ENCODE data around the gene KDM5A. TPM values are rescaled to one million over a fixed set of nuclear protein-coding genes. Genes with fewer than 3 reads are reported as not detected.

KDM5A gene
- total and polyA plus RNA-seq, 2 donors (not counting 1 experiment from before 2014, with no cell fraction given) = 24.4 to 54.5 TPM

GRCh38 chr12:234891-235415, 154.2 kb downstream of the KDM5A start:
- Histone ChIP-seq H3K27ac (ENCODE audit: insufficient read depth, low read length) (no peak overlapping the region), H3K36me3 (ENCODE audit: control insufficient read depth, insufficient read depth, low read length) (no peaks in the 10 kb centered on the region), H3K4me2 (ENCODE audit: extremely low read depth, insufficient read depth, low read length) (no peak overlapping the region), H3K9ac (ENCODE audit: insufficient read depth, low read length) (no peak overlapping the region), H4K20me1 (ENCODE audit: control insufficient read depth, extremely low read depth, insufficient read depth, low read length) (no peaks in the 10 kb centered on the region), H3K4me3 (replicated peaks in 1 of 4; ENCODE audit: control extremely low read depth in 1 of 4, insufficient read depth in 1 of 4, low read depth in 3 of 4, low read length in 4 of 4) (no peak overlapping the region), H2AFZ (ENCODE audit: low read length) (no peak overlapping the region), H3K27me3 (ENCODE audit: control insufficient read depth, insufficient read depth, low read length) (peaks cover 11% of the 10 kb centered on the region), H3K9me3 (ENCODE audit: control insufficient read depth, insufficient read depth, low read depth, low read length) (no peaks in the 10 kb centered on the region), H3K79me2 (ENCODE audit: control insufficient read depth, insufficient read depth, low read length) (no peaks in the 10 kb centered on the region), H3K4me1 (ENCODE audit: control insufficient read depth, extremely low read depth, insufficient read depth, low read length) (no peaks in the 10 kb centered on the region)
- no peak for DNase-seq (ENCODE audit: low read depth in 2 of 2)
- TF ChIP-seq CTCF (conservative IDR thresholded peaks at IDR 0.05 in 1 of 2, IDR thresholded peaks at IDR 0.05 in 1 of 2; ENCODE audit: low read depth in 1 of 2, low read length in 2 of 2) (no peak), EZH2 (IDR thresholded peaks at IDR 0.05; ENCODE audit: low read length, missing control alignments) (no peak)

GRCh38 chr12:234019-234418, 155.1 kb downstream of the KDM5A start:
- no peak overlapping the region for H3K9ac ChIP-seq (ENCODE audit: insufficient read depth, low read length)
- no peak for DNase-seq (ENCODE audit: low read depth in 2 of 2)

GRCh38 chr12:233615-233968, 155.5 kb downstream of the KDM5A start:
- Histone ChIP-seq H3K4me1 (ENCODE audit: control insufficient read depth, extremely low read depth, insufficient read depth, low read length) (no peaks in the 10 kb centered on the region), H3K27me3 (ENCODE audit: control insufficient read depth, insufficient read depth, low read length) (peaks cover 13% of the 10 kb centered on the region), H3K9ac (ENCODE audit: insufficient read depth, low read length) (no peak overlapping the region), H3K27ac (ENCODE audit: insufficient read depth, low read length) (no peak overlapping the region), H4K20me1 (ENCODE audit: control insufficient read depth, extremely low read depth, insufficient read depth, low read length) (no peaks in the 10 kb centered on the region), H3K9me3 (ENCODE audit: control insufficient read depth, insufficient read depth, low read depth, low read length) (no peaks in the 10 kb centered on the region), H3K4me3 (replicated peaks in 1 of 4; ENCODE audit: control extremely low read depth in 1 of 4, insufficient read depth in 1 of 4, low read depth in 3 of 4, low read length in 4 of 4) (no peak overlapping the region), H3K36me3 (ENCODE audit: control insufficient read depth, insufficient read depth, low read length) (no peaks in the 10 kb centered on the region), H3K79me2 (ENCODE audit: control insufficient read depth, insufficient read depth, low read length) (no peaks in the 10 kb centered on the region), H3K4me2 (ENCODE audit: extremely low read depth, insufficient read depth, low read length) (no peak overlapping the region), H2AFZ (ENCODE audit: low read length) (no peak overlapping the region)
- TF ChIP-seq CTCF (conservative IDR thresholded peaks at IDR 0.05 in 1 of 2, IDR thresholded peaks at IDR 0.05 in 1 of 2; ENCODE audit: low read depth in 1 of 2, low read length in 2 of 2) = no peak
- no peak for TF ChIP-seq EZH2 (IDR thresholded peaks at IDR 0.05; ENCODE audit: low read length, missing control alignments)
- DNase-seq (ENCODE audit: low read depth in 2 of 2) = no peak

More at GRCh38 chr12:234019-234418, 155.1 kb downstream of the KDM5A start:
- Histone ChIP-seq H2AFZ (ENCODE audit: low read length) (no peak overlapping the region), H3K79me2 (ENCODE audit: control insufficient read depth, insufficient read depth, low read length) (no peaks in the 10 kb centered on the region), H3K27ac (ENCODE audit: insufficient read depth, low read length) (no peak overlapping the region), H4K20me1 (ENCODE audit: control insufficient read depth, extremely low read depth, insufficient read depth, low read length) (no peaks in the 10 kb centered on the region), H3K4me3 (replicated peaks in 1 of 4; ENCODE audit: control extremely low read depth in 1 of 4, insufficient read depth in 1 of 4, low read depth in 3 of 4, low read length in 4 of 4) (no peak overlapping the region), H3K27me3 (ENCODE audit: control insufficient read depth, insufficient read depth, low read length) (peaks cover 11% of the 10 kb centered on the region), H3K9me3 (ENCODE audit: control insufficient read depth, insufficient read depth, low read depth, low read length) (no peaks in the 10 kb centered on the region), H3K36me3 (ENCODE audit: control insufficient read depth, insufficient read depth, low read length) (no peaks in the 10 kb centered on the region), H3K4me1 (ENCODE audit: control insufficient read depth, extremely low read depth, insufficient read depth, low read length) (no peaks in the 10 kb centered on the region), H3K4me2 (ENCODE audit: extremely low read depth, insufficient read depth, low read length) (no peak overlapping the region)
- no peak for TF ChIP-seq EZH2 (IDR thresholded peaks at IDR 0.05; ENCODE audit: low read length, missing control alignments)
- TF ChIP-seq CTCF (conservative IDR thresholded peaks at IDR 0.05 in 1 of 2, IDR thresholded peaks at IDR 0.05 in 1 of 2; ENCODE audit: low read depth in 1 of 2, low read length in 2 of 2) = no peak

All from fibroblast of lung (primary cell).